HTR-8/SVneo (cell line): ENCODE results near the gene RGS6.

Experiments
- DNase-seq: peaks from one replicate; pipeline ENCODE4 v3.0.0; 2011; ENCODE audit warnings: low spot score, mixed read lengths; ENCODE audit not compliant: insufficient read length
- FAIRE-seq: peaks from 2 replicates; lab custom pipeline; 2011; peaks lifted over from hg19 to GRCh38; lab: Jason Lieb, UNC

The RGS6 gene

DNA sequence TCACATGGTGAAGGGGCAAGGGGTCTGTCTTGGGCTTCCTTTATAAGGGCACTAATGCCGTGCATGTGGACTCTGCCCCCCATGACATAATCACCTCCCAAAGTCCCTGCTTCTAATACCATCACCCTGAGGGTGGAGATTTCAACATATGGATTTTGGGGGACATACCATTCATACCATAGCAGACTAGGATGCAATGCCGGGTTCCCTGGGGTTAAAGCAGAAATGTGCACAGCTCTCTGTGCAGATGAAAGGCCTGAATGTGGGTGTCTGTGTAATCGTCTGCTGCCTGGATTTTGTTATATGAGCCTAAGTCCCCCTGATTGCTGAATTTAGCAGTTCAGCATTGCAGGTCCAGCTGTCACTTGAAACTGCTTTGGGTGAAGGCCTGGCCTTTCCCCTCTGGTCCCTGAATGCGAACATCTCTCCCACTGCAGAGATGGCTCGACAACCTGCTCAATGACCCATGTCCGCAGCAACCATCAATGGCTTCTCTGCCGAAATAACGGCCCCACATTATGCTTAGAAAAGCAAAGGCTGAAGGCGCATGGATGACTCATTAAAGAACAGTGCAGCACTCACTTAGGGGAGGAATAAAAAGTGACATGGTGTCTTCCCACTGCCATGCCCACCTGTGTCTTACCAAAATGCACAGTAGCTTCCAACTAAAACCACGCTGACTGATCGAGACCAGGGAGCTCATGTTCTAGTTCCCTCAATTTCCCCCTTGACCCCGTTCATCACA is 675.3 kb downstream of the RGS6 start:
- FAIRE-seq (peak; percentile 98), DNase-seq (no peak)

GRCh38 chr14:72608391-72609204 is 676.4 kb downstream of the RGS6 start:
- peak; percentile 98 for DNase-seq
- FAIRE-seq, result no peak

- DNase-seq (no peak), FAIRE-seq (no peak)
These were observed 677.1 kb downstream of the RGS6 start for GRCh38 chr14:72609205-72609916.

- peak; percentile 80 for FAIRE-seq
- DNase-seq, result no peak
These were observed 678.0 kb downstream of the RGS6 start for GRCh38 chr14:72610096-72610830.

GRCh38 chr14:72610831-72611200 is 678.6 kb downstream of the RGS6 start:
- FAIRE-seq (peak; percentile 13), DNase-seq (no peak)

- DNase-seq, result no peak
- FAIRE-seq, result peak; percentile 33
These were observed 679.3 kb downstream of the RGS6 start for GRCh38 chr14:72611506-72611905.

DNA sequence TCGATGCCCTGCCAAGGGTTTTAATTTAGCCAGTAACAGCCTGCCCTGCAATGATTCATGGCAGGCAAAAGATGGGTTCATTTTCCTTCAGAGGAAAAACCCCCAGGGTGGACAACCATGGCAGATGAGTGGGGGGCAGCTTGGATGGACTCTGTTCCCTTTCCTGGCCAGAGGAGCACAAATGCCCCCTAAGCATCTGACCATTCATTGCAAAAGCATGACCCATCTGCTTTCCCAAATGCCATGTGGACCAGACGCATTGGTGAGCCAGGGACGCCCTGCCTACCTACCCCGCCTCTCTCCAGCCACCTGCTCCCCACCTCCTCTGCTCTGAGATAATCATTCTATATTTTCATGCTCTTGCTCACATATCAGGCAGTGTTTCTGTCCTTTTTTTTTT is 679.8 kb downstream of the RGS6 start:
- DNase-seq, result no peak
- FAIRE-seq, result no peak

DNA sequence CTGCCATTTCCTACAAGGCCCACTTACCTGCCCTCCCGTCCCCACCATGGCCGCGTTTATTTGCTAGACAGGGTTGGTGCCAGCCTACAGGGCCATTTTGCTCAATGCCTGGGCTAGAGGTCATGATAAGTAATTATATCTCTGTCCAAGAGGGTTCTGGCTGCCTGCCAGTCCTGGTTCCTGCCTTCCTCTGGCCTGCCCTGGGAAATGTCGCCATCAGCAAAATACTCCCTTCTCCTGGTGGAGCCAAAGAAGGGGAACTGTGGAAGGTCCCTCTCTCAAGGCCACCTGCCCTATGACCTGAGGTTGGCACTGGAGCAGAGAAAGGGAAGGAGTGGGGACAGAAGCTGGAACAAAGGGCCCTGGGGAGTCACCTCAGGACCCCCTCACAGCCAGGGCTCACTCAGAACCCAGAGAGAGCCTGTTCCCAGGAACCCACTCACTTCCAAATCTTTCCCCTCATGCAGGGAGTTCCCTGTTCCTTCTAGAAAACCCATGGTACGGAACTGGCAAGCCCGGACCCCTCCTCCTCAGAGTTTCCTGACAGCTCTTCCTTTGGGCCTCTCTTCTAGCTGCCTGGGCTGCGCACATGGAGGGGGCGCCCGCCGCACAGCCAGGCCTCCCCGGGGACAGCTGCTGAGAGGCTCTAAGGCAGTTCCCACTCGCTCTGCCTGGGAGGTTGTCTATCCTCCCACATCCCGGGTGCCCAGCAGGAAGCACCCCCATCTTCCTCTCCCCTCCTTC is 681.2 kb downstream of the RGS6 start:
- FAIRE-seq (peak; percentile 93), DNase-seq (no peak)

- FAIRE-seq, result peak; percentile 94
- DNase-seq, result no peak
These were observed 681.7 kb downstream of the RGS6 start for GRCh38 chr14:72613975-72614319.

GRCh38 chr14:72614365-72614764 is 682.1 kb downstream of the RGS6 start:
- no peak for DNase-seq

GRCh38 chr14:72614891-72615415 is 682.7 kb downstream of the RGS6 start:
- FAIRE-seq, result no peak

More at GRCh38 chr14:72614365-72614764, 682.1 kb downstream of the RGS6 start:
- FAIRE-seq, result no peak

GRCh38 chr14:72615451-72616121 is 683.4 kb downstream of the RGS6 start:
- FAIRE-seq, result no peak

More at GRCh38 chr14:72614891-72615415, 682.7 kb downstream of the RGS6 start:
- no peak for DNase-seq

More at GRCh38 chr14:72615451-72616121, 683.4 kb downstream of the RGS6 start:
- DNase-seq, result peak; percentile 87
